ENCODE results near the gene PIK3CD.

The PIK3CD gene

GRCh38 chr1:9605946-9606455, 45.5 kb upstream of the PIK3CD start:
- no peak for DNase-seq (ENCODE audit: low read depth)
- H3K4me3 ChIP-seq (ENCODE audit: low read length): no peak overlapping the region
- TF ChIP-seq, protein P1, sequence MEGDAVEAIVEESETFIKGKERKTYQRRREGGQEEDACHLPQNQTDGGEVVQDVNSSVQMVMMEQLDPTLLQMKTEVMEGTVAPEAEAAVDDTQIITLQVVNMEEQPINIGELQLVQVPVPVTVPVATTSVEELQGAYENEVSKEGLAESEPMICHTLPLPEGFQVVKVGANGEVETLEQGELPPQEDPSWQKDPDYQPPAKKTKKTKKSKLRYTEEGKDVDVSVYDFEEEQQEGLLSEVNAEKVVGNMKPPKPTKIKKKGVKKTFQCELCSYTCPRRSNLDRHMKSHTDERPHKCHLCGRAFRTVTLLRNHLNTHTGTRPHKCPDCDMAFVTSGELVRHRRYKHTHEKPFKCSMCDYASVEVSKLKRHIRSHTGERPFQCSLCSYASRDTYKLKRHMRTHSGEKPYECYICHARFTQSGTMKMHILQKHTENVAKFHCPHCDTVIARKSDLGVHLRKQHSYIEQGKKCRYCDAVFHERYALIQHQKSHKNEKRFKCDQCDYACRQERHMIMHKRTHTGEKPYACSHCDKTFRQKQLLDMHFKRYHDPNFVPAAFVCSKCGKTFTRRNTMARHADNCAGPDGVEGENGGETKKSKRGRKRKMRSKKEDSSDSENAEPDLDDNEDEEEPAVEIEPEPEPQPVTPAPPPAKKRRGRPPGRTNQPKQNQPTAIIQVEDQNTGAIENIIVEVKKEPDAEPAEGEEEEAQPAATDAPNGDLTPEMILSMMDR (conservative IDR thresholded peaks at IDR 0.05; ENCODE audit: low read depth, low read length): no peak

- no peak for DNase-seq (ENCODE audit: low read depth)
- H3K4me3 ChIP-seq (ENCODE audit: low read length): no peak overlapping the region
- TF ChIP-seq, protein P1 (conservative IDR thresholded peaks at IDR 0.05; ENCODE audit: low read depth, low read length): no peak
These were observed 45.1 kb upstream of the PIK3CD start for GRCh38 chr1:9606458-9606857.

DNA sequence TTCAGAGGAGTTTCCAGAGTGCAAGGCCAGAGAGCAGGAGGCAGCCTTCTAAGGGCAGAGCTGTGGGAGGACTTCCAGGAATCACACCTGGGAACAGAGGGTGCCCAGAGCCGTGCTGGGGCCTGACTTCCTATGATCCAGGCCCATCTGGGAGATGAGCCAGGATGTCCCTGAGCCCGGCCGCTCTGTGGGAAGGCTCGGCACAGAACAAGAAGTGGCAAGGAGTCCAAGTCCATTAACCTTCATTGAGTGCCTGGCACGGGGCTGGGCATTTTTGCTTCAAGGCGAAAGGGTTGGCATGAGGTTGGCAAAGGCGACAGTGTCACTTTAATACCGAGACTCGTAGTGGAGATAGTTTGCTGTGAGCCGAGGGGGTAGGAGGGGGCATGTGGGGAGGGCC, 44.6 kb upstream of the PIK3CD start:
- no peak overlapping the region for H3K4me3 ChIP-seq (ENCODE audit: low read length)
- TF ChIP-seq, protein P1 (conservative IDR thresholded peaks at IDR 0.05; ENCODE audit: low read depth, low read length): no peak
- DNase-seq (ENCODE audit: low read depth): no peak

DNA sequence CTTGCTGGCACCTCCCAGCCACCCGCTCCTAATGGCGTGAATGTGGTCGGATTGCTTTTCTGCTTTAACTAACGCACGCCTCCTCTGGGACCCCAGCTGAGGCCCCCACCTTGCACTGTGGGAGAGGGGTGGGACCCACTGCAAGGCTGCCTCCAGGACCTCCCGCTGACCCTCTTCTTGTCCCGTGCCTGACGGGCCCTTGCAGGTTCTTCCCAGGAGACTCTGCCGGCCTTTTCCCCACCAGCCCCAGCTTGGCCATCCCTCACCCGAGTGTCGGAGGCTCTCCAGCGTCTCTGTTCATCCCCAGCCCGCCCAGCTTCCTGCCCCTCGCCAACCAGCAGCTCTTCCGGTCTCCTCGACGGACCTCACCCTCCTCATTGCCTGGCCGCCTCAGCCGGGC, 44.2 kb upstream of the PIK3CD start:
- H3K4me3 ChIP-seq (ENCODE audit: low read length): no peak overlapping the region
- TF ChIP-seq, protein P1 (conservative IDR thresholded peaks at IDR 0.05; ENCODE audit: low read depth, low read length): no peak
- no peak for DNase-seq (ENCODE audit: low read depth)

DNA sequence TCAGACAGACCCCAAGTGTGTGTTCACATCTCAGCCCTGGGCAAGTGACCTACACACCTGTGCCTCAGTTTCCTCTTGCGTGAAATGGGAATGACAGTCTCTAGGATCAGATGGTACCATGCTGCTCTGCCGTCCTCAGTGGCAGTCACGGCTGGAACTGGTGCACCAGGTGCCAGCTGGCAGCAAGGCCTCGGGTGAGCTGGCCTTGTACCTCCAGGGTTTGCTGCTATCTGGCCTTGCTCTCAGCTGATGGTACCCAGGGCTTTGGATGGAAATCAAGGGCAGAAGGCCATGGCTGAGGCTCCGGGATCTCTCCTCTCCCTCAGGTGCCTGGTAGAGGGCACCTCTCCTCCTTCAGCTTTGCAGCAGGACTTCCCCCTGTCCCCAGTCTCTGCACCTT, 41.5 kb upstream of the PIK3CD start:
- no peak overlapping the region for H3K4me3 ChIP-seq (ENCODE audit: low read length)
- no peak for DNase-seq (ENCODE audit: low read depth)
- TF ChIP-seq, protein P1 (conservative IDR thresholded peaks at IDR 0.05; ENCODE audit: low read depth, low read length): no peak

- TF ChIP-seq, protein P1 (conservative IDR thresholded peaks at IDR 0.05; ENCODE audit: low read depth, low read length): no peak
- no peak for DNase-seq (ENCODE audit: low read depth)
- no peak overlapping the region for H3K4me3 ChIP-seq (ENCODE audit: low read length)
These were observed 41.0 kb upstream of the PIK3CD start for GRCh38 chr1:9610548-9610947.

DNA sequence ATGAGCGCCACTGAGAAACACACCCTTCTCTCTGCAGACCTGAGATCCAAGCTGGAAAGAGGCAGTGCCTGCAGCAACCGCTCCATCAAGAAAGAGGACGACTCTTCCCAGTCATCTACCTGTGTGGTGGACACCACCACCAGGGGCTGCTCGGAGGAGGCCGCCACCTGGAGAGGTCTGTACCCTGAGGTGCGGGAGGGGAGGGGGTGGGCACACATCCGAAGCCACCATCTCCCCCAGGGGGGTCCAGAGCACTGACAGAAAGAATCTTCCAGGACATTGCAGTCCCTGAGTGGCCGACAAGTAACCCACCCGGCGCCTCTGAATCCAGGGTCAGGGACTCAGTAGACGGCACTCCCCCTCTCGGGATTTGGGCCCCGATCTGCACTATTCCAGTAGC, 39.8 kb upstream of the PIK3CD start:
- H3K4me3 ChIP-seq (ENCODE audit: low read length): no peak overlapping the region
- TF ChIP-seq, protein P1 (conservative IDR thresholded peaks at IDR 0.05; ENCODE audit: low read depth, low read length): no peak
- DNase-seq (ENCODE audit: low read depth): no peak

All from retinal pigment epithelial cell (primary cell).